ENCODE data around the gene P2RX1. TPM values are rescaled to one million over a fixed set of nuclear protein-coding genes. Genes with fewer than 3 reads are reported as not detected.

Gene P2RX1
- total and polyA plus RNA-seq, 2 of the 4 experiments (the other 2 are of a cell fraction): not detected

GRCh38 chr17:3882276-3882675, 34.0 kb downstream of the P2RX1 start:
- no peak overlapping the region for H2BK20ac ChIP-seq (ENCODE audit: low read depth, low read length)
- no peaks in the 10 kb centered on the region for H3K27me3 ChIP-seq (ENCODE audit: control insufficient read depth, insufficient read depth, low read length)
- no peak overlapping the region for H3K4me2 ChIP-seq (ENCODE audit: low read depth, low read length)
- H3K56ac ChIP-seq (ENCODE audit: extremely low read depth, insufficient read depth, low read length): no peak overlapping the region
- no peak overlapping the region for H3K27ac ChIP-seq (ENCODE audit: insufficient read depth, low read length)
- H4K8ac ChIP-seq (ENCODE audit: low read depth in 2 of 2, low read length in 2 of 2): no peak overlapping the region
- H2AFZ ChIP-seq (replicated peaks; ENCODE audit: low read length, poor library complexity): no peak overlapping the region
- ChIA-PET POLR2A (ENCODE audit: unreplicated experiment) (no interaction called here), CTCF (no interaction called here)
- H3K18ac ChIP-seq (ENCODE audit: low read depth, low read length): no peak overlapping the region
- no peak overlapping the region for H3K4me3 ChIP-seq (ENCODE audit: insufficient read depth, low read depth, low read length)
- H2BK5ac ChIP-seq (ENCODE audit: low read depth, low read length, poor library complexity, severe bottlenecking): no peak overlapping the region
- no peak overlapping the region for H2AK5ac ChIP-seq (ENCODE audit: low read depth, low read length)
- no peak overlapping the region for H3K14ac ChIP-seq (replicated peaks; ENCODE audit: low read depth, low read length)
- no peaks in the 10 kb centered on the region for H4K20me1 ChIP-seq (ENCODE audit: insufficient read depth, low read length)
- H2BK120ac ChIP-seq (ENCODE audit: low read depth, low read length): no peak overlapping the region
- H3K9me1 ChIP-seq (ENCODE audit: insufficient read depth, low read length): no peaks in the 10 kb centered on the region; the same call in 1 of the 2 replicates
- H3K9ac ChIP-seq (ENCODE audit: low read depth, low read length): no peak overlapping the region
- H3K9me3 ChIP-seq (ENCODE audit: control insufficient read depth, insufficient read depth, low read length): no peaks in the 10 kb centered on the region
- no peak overlapping the region for H4K91ac ChIP-seq (ENCODE audit: insufficient read depth, low read depth, low read length)
- TF ChIP-seq NFE2L2 (IDR thresholded peaks at IDR 0.05; ENCODE audit: low read depth, low read length) (no peak), USF2 (IDR thresholded peaks at IDR 0.05; ENCODE audit: low read depth, low read length) (no peak), RCOR1 (IDR thresholded peaks at IDR 0.05; ENCODE audit: insufficient replicate concordance, low read length) (no peak), ELK1 (IDR thresholded peaks at IDR 0.05; ENCODE audit: borderline replicate concordance, low read depth, low read length) (no peak), SMC3 (IDR thresholded peaks at IDR 0.05; ENCODE audit: low read depth, low read length) (no peak), CTCF (conservative IDR thresholded peaks at IDR 0.05; ENCODE audit: low read depth, low read length) (no peak), CEBPB (IDR thresholded peaks at IDR 0.05; ENCODE audit: low read depth, low read length) (no peak), MXI1 (IDR thresholded peaks at IDR 0.05; ENCODE audit: borderline replicate concordance, low read depth, low read length) (no peak), RAD21 (IDR thresholded peaks at IDR 0.05; ENCODE audit: low read length) (no peak), MAZ (IDR thresholded peaks at IDR 0.05; ENCODE audit: borderline replicate concordance, low read depth, low read length) (no peak)
- BruUV-seq (replicated peaks): no TSS peak
- H3K4ac ChIP-seq (ENCODE audit: low read depth, low read length): no peak overlapping the region
- ATAC-seq (ENCODE audit: low read depth): no peak
- H2BK15ac ChIP-seq (ENCODE audit: low read depth, low read length): no peak overlapping the region
- peaks cover 7% of the 10 kb centered on the region; the same call in 1 of the 2 replicates for H3K36me3 ChIP-seq (ENCODE audit: control insufficient read depth, insufficient read depth, low read length)
- H4K5ac ChIP-seq (ENCODE audit: low read depth, low read length): no peak overlapping the region
- dilution Hi-C loops (cut with HindIII; ENCODE audit: low sequenced_read_pairs, unreplicated experiment) (no loop called here), in situ Hi-C loops (cut with MboI; ENCODE audit: low sequenced_read_pairs) (no loop called here), intact Hi-C loops (cut with micrococcal nuclease) (no loop called here)
- no peak overlapping the region for H3K23ac ChIP-seq (ENCODE audit: low read depth, low read length)
- peaks cover 5 to 9% of the 10 kb centered on the region in 2 experiments; a peak in 2 of 4 replicates for H3K79me1 ChIP-seq (ENCODE audit: low read depth in 1 of 2, low read length in 2 of 2)
- H2AK9ac ChIP-seq (replicated peaks; ENCODE audit: low read depth, low read length, poor library complexity): no peak overlapping the region
- 79% methylated on average over 3 of the region's 4 CpGs; no CpG with 5 or more reads in 1 of the 2 experiments for WGBS, 2 experiments (ENCODE audit: extremely low coverage in 2 of 2, insufficient read length in 1 of 2)
- H3K4me1 ChIP-seq (ENCODE audit: control insufficient read depth, insufficient read depth, low read length): peaks cover 15% of the 10 kb centered on the region
- DNase-seq: no peak
